GM23248 (cell line): ENCODE results near the gene SCAMP4.

Source experiments
- EZH2 ChIP-seq: fragments of 200-600 bp; sonication (generic); IDR thresholded peaks from 2 replicates; pipeline ENCODE4 v1.6.1; 2018; ENCODE audit warnings: antibody characterized with exemption, mild to moderate bottlenecking; ENCODE audit not compliant: insufficient read depth, poor library complexity, severe bottlenecking
- EZH2phosphoT487 ChIP-seq: fragments of 200-600 bp; sonication (generic); IDR thresholded peaks from 2 replicates; pipeline ENCODE4 v1.6.1; 2018; ENCODE audit warnings: antibody characterized with exemption, moderate library complexity, mild to moderate bottlenecking, low read depth; ENCODE audit not compliant: insufficient read depth

GRCh38 chr19:1970806-1971502 lies 65.8 kb downstream of the SCAMP4 start:
- TF ChIP-seq EZH2 (no peak), EZH2phosphoT487 (no peak)
